Lung (tissue), 12 donors: Measurements from ENCODE around the gene IQCM. TPM values are rescaled to one million over a fixed set of nuclear protein-coding genes. Genes with fewer than 3 reads are reported as not detected.

Experiments
- ATAC-seq: fragments of 200-7000 bp; cut with Tn5 transposase; one replicate; pipeline ENCODE4 v1.9.1; 2020; ENCODE audit warnings: moderate number of reproducible peaks; ENCODE audit not compliant: insufficient read depth, low FRiP score
- DNase-seq, 3 donors: peaks; one replicate each; pipeline ENCODE4 v3.0.0-alpha.2; 2013 to 2017
- H3K27ac ChIP-seq, 2 donors: one replicate each; pipeline ENCODE4 v1.5.1; 2013; ENCODE audit warnings: mild to moderate bottlenecking in 2 of 2, moderate library complexity in 2 of 2, control low read depth in 1 of 2, inconsistent platforms in 1 of 2, low read depth in 1 of 2, low read length in 1 of 2
- H3K27me3 ChIP-seq, 3 donors: one replicate each; pipeline ENCODE4 v1.5.1; 2013; ENCODE audit warnings: low read length in 2 of 3; ENCODE audit not compliant: control insufficient read depth in 3 of 3, insufficient read depth in 3 of 3
- H3K36me3 ChIP-seq, 4 donors: one replicate each; pipeline ENCODE4 v1.5.1; 2013; ENCODE audit warnings: low read length in 4 of 4, mild to moderate bottlenecking in 1 of 4, moderate library complexity in 1 of 4; ENCODE audit not compliant: control insufficient read depth in 4 of 4, insufficient read depth in 4 of 4
- H3K4me1 ChIP-seq, 5 donors: one replicate each; pipeline ENCODE4 v1.5.1; 2013; ENCODE audit warnings: low read length in 5 of 5, mild to moderate bottlenecking in 2 of 5, moderate library complexity in 1 of 5; ENCODE audit not compliant: control insufficient read depth in 5 of 5, insufficient read depth in 5 of 5
- H3K4me3 ChIP-seq: one replicate; pipeline ENCODE4 v1.5.1; 2013; ENCODE audit warnings: mild to moderate bottlenecking, control low read depth, moderate library complexity
- H3K9ac ChIP-seq, 2 donors: one replicate each; pipeline ENCODE4 v1.5.1; 2013; ENCODE audit warnings: low read length in 2 of 2, control low read depth in 1 of 2; ENCODE audit not compliant: insufficient read depth in 1 of 2
- H3K9me3 ChIP-seq, 4 donors: one replicate each; pipeline ENCODE4 v1.5.1; 2013; ENCODE audit warnings: low read length in 3 of 4, mild to moderate bottlenecking in 1 of 4, moderate library complexity in 1 of 4; ENCODE audit not compliant: control insufficient read depth in 4 of 4, insufficient read depth in 3 of 4
- WGBS, 2 donors: extraction: QIAGEN DNeasy Blood & Tissue Kit; methylation state at CpG; one replicate each; pipeline ENCODE4 v1.1.7; 2013; 5-methylcytosine and 5-hydroxymethylcytosine counted together
- polyA plus RNA-seq, 2 donors: library from polyadenylated mRNA; stranded (reverse); fragments of 200-250 nt; gene quantifications; one replicate each; pipeline ENCODE4 v1.2.1, GENCODE V29; 2013
- total RNA-seq, 2 donors: library from RNA; depleted of rRNA in 1 of 2; stranded (reverse); fragments of >200 nt in 1 of 2; gene quantifications; one replicate each; pipeline ENCODE4 v1.2.1, GENCODE V29; 2014 to 2021
- TF ChIP-seq, protein P1 (sequence below): IDR thresholded peaks from 2 replicates; pipeline ENCODE4 v1.5.1; 2012; ENCODE audit warnings: mild to moderate bottlenecking; ENCODE audit errors: control extremely low read depth, extremely low read depth
- donor health status: control.
- donor health status: control.
- donor health status: Bipolar disorder and iron deficiency.
- donor health status: healthy.
- donor health status: DM: yes; HTN: yes; CAD: no.

IQCM gene
- total and polyA plus RNA-seq, 4 donors: not detected

GRCh38 chr4:149801416-149801815 lies 14.2 kb downstream of the IQCM start:
- Histone ChIP-seq H3K4me3 (no peak overlapping the region), H3K9me3 (peaks cover 0 to 2% (median 0%) of the 10 kb centered on the region in 4 donors), H3K36me3 (no peaks in the 10 kb centered on the region), H3K27me3 (no peaks in the 10 kb centered on the region), H3K4me1 (no peaks in the 10 kb centered on the region), H3K9ac (no peak overlapping the region), H3K27ac (no peak overlapping the region)
- TF ChIP-seq, protein P1, sequence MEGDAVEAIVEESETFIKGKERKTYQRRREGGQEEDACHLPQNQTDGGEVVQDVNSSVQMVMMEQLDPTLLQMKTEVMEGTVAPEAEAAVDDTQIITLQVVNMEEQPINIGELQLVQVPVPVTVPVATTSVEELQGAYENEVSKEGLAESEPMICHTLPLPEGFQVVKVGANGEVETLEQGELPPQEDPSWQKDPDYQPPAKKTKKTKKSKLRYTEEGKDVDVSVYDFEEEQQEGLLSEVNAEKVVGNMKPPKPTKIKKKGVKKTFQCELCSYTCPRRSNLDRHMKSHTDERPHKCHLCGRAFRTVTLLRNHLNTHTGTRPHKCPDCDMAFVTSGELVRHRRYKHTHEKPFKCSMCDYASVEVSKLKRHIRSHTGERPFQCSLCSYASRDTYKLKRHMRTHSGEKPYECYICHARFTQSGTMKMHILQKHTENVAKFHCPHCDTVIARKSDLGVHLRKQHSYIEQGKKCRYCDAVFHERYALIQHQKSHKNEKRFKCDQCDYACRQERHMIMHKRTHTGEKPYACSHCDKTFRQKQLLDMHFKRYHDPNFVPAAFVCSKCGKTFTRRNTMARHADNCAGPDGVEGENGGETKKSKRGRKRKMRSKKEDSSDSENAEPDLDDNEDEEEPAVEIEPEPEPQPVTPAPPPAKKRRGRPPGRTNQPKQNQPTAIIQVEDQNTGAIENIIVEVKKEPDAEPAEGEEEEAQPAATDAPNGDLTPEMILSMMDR: no peak
- DNase-seq (no peak), ATAC-seq (no peak)
- WGBS, 2 donors: 51 to 62% methylated on average over 2 of the region's 2 CpGs

- WGBS, 2 donors: 95% methylated on average over 1 of the region's 1 CpG
- no peaks in the 10 kb centered on the region for H3K27me3 ChIP-seq
- H3K36me3 ChIP-seq: no peaks in the 10 kb centered on the region
- DNase-seq: no peak
- H3K9ac ChIP-seq: no peak overlapping the region
- no peak overlapping the region for H3K4me3 ChIP-seq
- H3K4me1 ChIP-seq: no peaks in the 10 kb centered on the region
- no peak overlapping the region for H3K27ac ChIP-seq
- ATAC-seq: no peak
- TF ChIP-seq, protein P1: no peak
- peaks cover 0 to 2% (median 1%) of the 10 kb centered on the region in 4 donors for H3K9me3 ChIP-seq
These were observed 16.1 kb downstream of the IQCM start for GRCh38 chr4:149799546-149799945.

GRCh38 chr4:149796381-149796780 lies 19.3 kb downstream of the IQCM start:
- TF ChIP-seq, protein P1: no peak
- H3K27me3 ChIP-seq: no peaks in the 10 kb centered on the region
- no peak overlapping the region for H3K9ac ChIP-seq
- peaks cover 0 to 2% (median 0%) of the 10 kb centered on the region in 4 donors for H3K9me3 ChIP-seq
- no peak for ATAC-seq
- no peaks in the 10 kb centered on the region for H3K36me3 ChIP-seq
- H3K4me1 ChIP-seq: no peaks in the 10 kb centered on the region
- no peak overlapping the region for H3K27ac ChIP-seq
- no peak overlapping the region for H3K4me3 ChIP-seq
- no peak for DNase-seq

GRCh38 chr4:149795256-149795655 lies 20.4 kb downstream of the IQCM start:
- TF ChIP-seq, protein P1: no peak
- WGBS, 2 donors: 57 to 61% methylated on average over 4 of the region's 4 CpGs

More at GRCh38 chr4:149795256-149795655, 20.4 kb downstream of the IQCM start:
- ATAC-seq (no peak), DNase-seq (no peak)
- no peaks in the 10 kb centered on the region for H3K36me3 ChIP-seq
- H3K27me3 ChIP-seq: no peaks in the 10 kb centered on the region
- H3K27ac ChIP-seq: no peak overlapping the region
- peaks cover 0 to 2% (median 0%) of the 10 kb centered on the region in 4 donors for H3K9me3 ChIP-seq
- no peak overlapping the region for H3K9ac ChIP-seq
- H3K4me3 ChIP-seq: no peak overlapping the region
- H3K4me1 ChIP-seq: peaks cover 0 to 2% (median 0%) of the 10 kb centered on the region in 5 donors
